Fibroblast of villous mesenchyme (primary cell): ENCODE measurements around the gene QSER1. TPM values are rescaled to one million over a fixed set of nuclear protein-coding genes. Genes with fewer than 3 reads are reported as not detected.
"Not testable (repeated sequence)": the region's sequence is repeated elsewhere in the genome, so short reads cannot be mapped to it uniquely, and the experiment has no call there.

Experiments
- DNase-seq: peaks from one replicate; pipeline ENCODE4 v3.0.0-alpha.2; 2010; ENCODE audit warnings: low read depth
- H3K4me3 ChIP-seq: 2 replicates; pipeline ENCODE4 v1.5.1; 2011; ENCODE audit warnings: low read depth, mild to moderate bottlenecking, low read length
- total RNA-seq: library from RNA; depleted of rRNA; stranded (reverse); fragments of >200 nt; gene quantifications from 2 replicates; pipeline ENCODE4 v1.2.3, GENCODE V29; 2012
- TF ChIP-seq, protein P1 (sequence below): IDR thresholded peaks from 2 replicates; pipeline ENCODE4 v1.5.1; 2012; ENCODE audit warnings: low read depth, mild to moderate bottlenecking, low read length; ENCODE audit not compliant: insufficient read depth

The QSER1 gene
- total RNA-seq, 1 donor: 26.8 TPM

- no peak for DNase-seq
- H3K4me3 ChIP-seq: no peak overlapping the region
- TF ChIP-seq, protein P1, sequence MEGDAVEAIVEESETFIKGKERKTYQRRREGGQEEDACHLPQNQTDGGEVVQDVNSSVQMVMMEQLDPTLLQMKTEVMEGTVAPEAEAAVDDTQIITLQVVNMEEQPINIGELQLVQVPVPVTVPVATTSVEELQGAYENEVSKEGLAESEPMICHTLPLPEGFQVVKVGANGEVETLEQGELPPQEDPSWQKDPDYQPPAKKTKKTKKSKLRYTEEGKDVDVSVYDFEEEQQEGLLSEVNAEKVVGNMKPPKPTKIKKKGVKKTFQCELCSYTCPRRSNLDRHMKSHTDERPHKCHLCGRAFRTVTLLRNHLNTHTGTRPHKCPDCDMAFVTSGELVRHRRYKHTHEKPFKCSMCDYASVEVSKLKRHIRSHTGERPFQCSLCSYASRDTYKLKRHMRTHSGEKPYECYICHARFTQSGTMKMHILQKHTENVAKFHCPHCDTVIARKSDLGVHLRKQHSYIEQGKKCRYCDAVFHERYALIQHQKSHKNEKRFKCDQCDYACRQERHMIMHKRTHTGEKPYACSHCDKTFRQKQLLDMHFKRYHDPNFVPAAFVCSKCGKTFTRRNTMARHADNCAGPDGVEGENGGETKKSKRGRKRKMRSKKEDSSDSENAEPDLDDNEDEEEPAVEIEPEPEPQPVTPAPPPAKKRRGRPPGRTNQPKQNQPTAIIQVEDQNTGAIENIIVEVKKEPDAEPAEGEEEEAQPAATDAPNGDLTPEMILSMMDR: no peak
Measured at GRCh38 chr11:32968541-32968940, 75.9 kb downstream of the QSER1 start.

DNA sequence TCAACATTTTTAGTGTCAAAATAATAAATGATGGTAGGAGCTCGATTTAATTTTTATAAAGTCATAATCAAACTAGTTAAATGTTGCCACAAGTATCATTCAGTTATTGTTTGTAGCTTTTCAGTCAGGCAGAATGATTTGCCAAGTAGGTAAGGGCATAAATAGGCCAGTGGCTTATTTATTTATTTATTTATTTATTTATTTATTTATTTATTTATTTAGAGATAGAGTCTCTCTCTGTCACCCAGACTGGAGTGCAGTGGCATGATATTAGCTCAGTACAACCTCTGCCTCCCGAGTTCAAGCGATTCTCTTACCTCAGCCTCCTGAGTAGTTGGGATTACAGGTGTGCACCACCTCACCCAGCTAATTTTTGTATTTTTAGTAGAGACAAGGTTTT, 79.6 kb downstream of the QSER1 start:
- not testable (repeated sequence) for DNase-seq

GRCh38 chr11:32972781-32973180, 80.2 kb downstream of the QSER1 start:
- DNase-seq: no peak
- H3K4me3 ChIP-seq: no peak overlapping the region
- TF ChIP-seq, protein P1: no peak

More for the DNA sequence above, 79.6 kb downstream of the QSER1 start:
- not testable (repeated sequence) for H3K4me3 ChIP-seq

GRCh38 chr11:32982626-32983025, 90.0 kb downstream of the QSER1 start:
- no peak overlapping the region for H3K4me3 ChIP-seq
- TF ChIP-seq, protein P1: no peak
- no peak for DNase-seq

- TF ChIP-seq, protein P1: no peak
- no peak for DNase-seq
- H3K4me3 ChIP-seq: no peak overlapping the region
Measured at GRCh38 chr11:32983506-32983905, 90.9 kb downstream of the QSER1 start.

DNA sequence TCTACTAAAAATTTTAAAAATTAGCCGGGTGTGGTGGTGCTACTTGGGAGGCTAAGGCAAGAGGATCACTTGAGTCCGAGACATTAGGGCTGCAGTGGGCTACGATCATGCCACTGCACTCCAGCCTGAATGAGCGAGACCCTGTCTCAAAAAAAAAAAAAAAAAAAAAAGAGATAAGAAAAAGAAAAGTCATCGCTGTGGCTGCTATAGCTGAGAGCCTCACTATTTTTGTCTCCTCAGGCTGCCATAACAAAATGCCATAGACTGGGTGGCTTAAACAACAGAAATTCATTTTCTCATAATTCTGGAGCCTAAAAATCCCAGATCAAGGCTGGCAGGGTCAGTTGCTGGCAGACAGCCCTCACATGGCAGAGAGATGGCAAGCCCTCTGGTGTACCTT, 93.0 kb downstream of the QSER1 start:
- TF ChIP-seq, protein P1: no peak
- no peak for DNase-seq
- H3K4me3 ChIP-seq: no peak overlapping the region

GRCh38 chr11:32987851-32988250, 95.2 kb downstream of the QSER1 start:
- TF ChIP-seq, protein P1: no peak
- no peak for DNase-seq
- H3K4me3 ChIP-seq: no peak overlapping the region
